Activated naive CD4-positive, alpha-beta T cell treated with anti-CD3 and anti-CD28 coated beads, Interleukin-2, amount 10 ng/mL, durations not matched to agents 7 days and 5 days (primary cell): ENCODE results near the gene WARS2.

Experiments
- CTCF ChIA-PET: fragments of 350-600 bp; sonication (Branson Sonifier 250); formaldehyde crosslinking; loops from one replicate; lab custom pipeline; 2021; ENCODE audit warnings: antibody characterized with exemption; lab: Charles Lee
- DNase-seq: peaks from one replicate; pipeline ENCODE4 v3.0.0-alpha.2; 2020
- H3K27ac Mint-ChIP-seq: one replicate; pipeline ENCODE4 v1.8.0; 2021; ENCODE audit warnings: mild to moderate bottlenecking, moderate library complexity, mixed read lengths
- H3K27me3 Mint-ChIP-seq: one replicate; pipeline ENCODE4 v1.8.0; 2021; ENCODE audit warnings: mild to moderate bottlenecking, mixed read lengths
- H3K36me3 Mint-ChIP-seq: one replicate; pipeline ENCODE4 v1.8.0; 2021; ENCODE audit warnings: mixed read lengths
- H3K4me1 Mint-ChIP-seq: one replicate; pipeline ENCODE4 v1.8.0; 2021; ENCODE audit warnings: mixed read lengths
- H3K4me3 Mint-ChIP-seq: one replicate; pipeline ENCODE4 v1.8.0; 2021; ENCODE audit warnings: mild to moderate bottlenecking, moderate library complexity, mixed read lengths
- H3K9me3 Mint-ChIP-seq: one replicate; pipeline ENCODE4 v1.8.0; 2021; ENCODE audit warnings: mixed read lengths

WARS2 gene

GRCh38 chr1:119001181-119002027 is 139.0 kb downstream of the WARS2 start:
- CTCF ChIA-PET = interaction anchor here (1.7 kb wide), 1 partner anchor 16 kb away, joined by 5 read pairs; no protein-coding TSS in a partner anchor
- H3K4me3 Mint-ChIP-seq = no peak overlapping the region
- H3K36me3 Mint-ChIP-seq = peaks cover 5% of the 10 kb centered on the region
- DNase-seq = no peak
- H3K27ac Mint-ChIP-seq = no peak overlapping the region
- H3K27me3 Mint-ChIP-seq = peaks cover 97% of the 10 kb centered on the region
- peaks cover 2% of the 10 kb centered on the region for H3K9me3 Mint-ChIP-seq
- peaks cover 17% of the 10 kb centered on the region for H3K4me1 Mint-ChIP-seq

- Mint-ChIP-seq H3K36me3 (peaks cover 2% of the 10 kb centered on the region), H3K27ac (no peak overlapping the region), H3K4me1 (peaks cover 15% of the 10 kb centered on the region), H3K4me3 (peak overlapping the region; percentile 18), H3K27me3 (peaks cover 96% of the 10 kb centered on the region), H3K9me3 (no peaks in the 10 kb centered on the region)
- no peak for DNase-seq
- CTCF ChIA-PET = interaction anchor here (1.7 kb wide), 1 partner anchor 16 kb away, joined by 5 read pairs; no protein-coding TSS in a partner anchor
Measured at GRCh38 chr1:119000371-119001180, 139.9 kb downstream of the WARS2 start.

- Mint-ChIP-seq H3K4me3 (no peak overlapping the region), H3K4me1 (peaks cover 15% of the 10 kb centered on the region), H3K27ac (peak overlapping the region; percentile 19), H3K36me3 (peaks cover 1% of the 10 kb centered on the region), H3K9me3 (no peaks in the 10 kb centered on the region), H3K27me3 (peaks cover 99% of the 10 kb centered on the region)
- CTCF ChIA-PET = interaction anchor here (1.7 kb wide), 1 partner anchor 15 kb away, joined by 5 read pairs; no protein-coding TSS in a partner anchor
- DNase-seq = no peak
Measured at GRCh38 chr1:118999348-119000071, 140.9 kb downstream of the WARS2 start.

GRCh38 chr1:118998171-118998570 is 142.3 kb downstream of the WARS2 start:
- CTCF ChIA-PET = no interaction called here
- DNase-seq = no peak
- H3K27me3 Mint-ChIP-seq = peaks cover 99% of the 10 kb centered on the region
- peaks cover 15% of the 10 kb centered on the region for H3K4me1 Mint-ChIP-seq
- no peaks in the 10 kb centered on the region for H3K9me3 Mint-ChIP-seq
- no peak overlapping the region for H3K27ac Mint-ChIP-seq
- H3K36me3 Mint-ChIP-seq = peaks cover 1% of the 10 kb centered on the region
- H3K4me3 Mint-ChIP-seq = no peak overlapping the region

- Mint-ChIP-seq H3K36me3 (peaks cover 3% of the 10 kb centered on the region), H3K27ac (no peak overlapping the region), H3K4me1 (peaks cover 13% of the 10 kb centered on the region), H3K9me3 (no peaks in the 10 kb centered on the region), H3K27me3 (peaks cover 97% of the 10 kb centered on the region), H3K4me3 (no peak overlapping the region)
- CTCF ChIA-PET = no interaction called here
- no peak for DNase-seq
Measured at GRCh38 chr1:118997225-118997624, 143.2 kb downstream of the WARS2 start.

- Mint-ChIP-seq H3K36me3 (peaks cover 6% of the 10 kb centered on the region), H3K4me3 (no peak overlapping the region), H3K9me3 (no peaks in the 10 kb centered on the region), H3K27ac (no peak overlapping the region), H3K27me3 (peaks cover 97% of the 10 kb centered on the region), H3K4me1 (peaks cover 5% of the 10 kb centered on the region)
- CTCF ChIA-PET = interaction anchor here (1.2 kb wide), 1 partner anchor 13 kb away, joined by 3 read pairs; no protein-coding TSS in a partner anchor
- DNase-seq = no peak
Measured at GRCh38 chr1:118995312-118996016, 145.0 kb downstream of the WARS2 start.

- H3K4me3 Mint-ChIP-seq = no peak overlapping the region
- H3K36me3 Mint-ChIP-seq = peaks cover 5% of the 10 kb centered on the region
- no peak for DNase-seq
- peak overlapping the region; percentile 73 for H3K27ac Mint-ChIP-seq
- CTCF ChIA-PET = no interaction called here
- no peaks in the 10 kb centered on the region for H3K4me1 Mint-ChIP-seq
- peaks cover 97% of the 10 kb centered on the region for H3K27me3 Mint-ChIP-seq
- H3K9me3 Mint-ChIP-seq = no peaks in the 10 kb centered on the region
Measured at GRCh38 chr1:118993700-118994026, 146.8 kb downstream of the WARS2 start.

- no peak overlapping the region for H3K27ac Mint-ChIP-seq
- no peak overlapping the region for H3K4me3 Mint-ChIP-seq
- no peaks in the 10 kb centered on the region for H3K9me3 Mint-ChIP-seq
- CTCF ChIA-PET = no interaction called here
- peaks cover 97% of the 10 kb centered on the region for H3K27me3 Mint-ChIP-seq
- H3K4me1 Mint-ChIP-seq = peaks cover 2% of the 10 kb centered on the region
- peaks cover 5% of the 10 kb centered on the region for H3K36me3 Mint-ChIP-seq
- DNase-seq = no peak
Measured at GRCh38 chr1:118992868-118993699, 147.4 kb downstream of the WARS2 start.

- Mint-ChIP-seq H3K36me3 (peaks cover 5% of the 10 kb centered on the region), H3K4me3 (peak overlapping the region; percentile 10), H3K27ac (peak overlapping the region; percentile 68), H3K4me1 (peaks cover 2% of the 10 kb centered on the region), H3K9me3 (no peaks in the 10 kb centered on the region), H3K27me3 (peaks cover 97% of the 10 kb centered on the region)
- CTCF ChIA-PET = no interaction called here
- DNase-seq = no peak
Measured at GRCh38 chr1:118992237-118992825, 148.1 kb downstream of the WARS2 start.

GRCh38 chr1:118991448-118991847 is 149.0 kb downstream of the WARS2 start:
- Mint-ChIP-seq H3K4me1 (peaks cover 8% of the 10 kb centered on the region), H3K9me3 (peaks cover 2% of the 10 kb centered on the region), H3K27me3 (peaks cover 97% of the 10 kb centered on the region), H3K27ac (no peak overlapping the region), H3K36me3 (peaks cover 12% of the 10 kb centered on the region), H3K4me3 (peak overlapping the region; percentile 3)
- CTCF ChIA-PET = interaction anchor here (1.6 kb wide), 1 partner anchor 17 kb away, joined by 7 read pairs; no protein-coding TSS in a partner anchor
- no peak for DNase-seq

GRCh38 chr1:118990513-118991152 is 149.8 kb downstream of the WARS2 start:
- H3K9me3 Mint-ChIP-seq = peaks cover 2% of the 10 kb centered on the region
- peak overlapping the region; percentile 9 for H3K27ac Mint-ChIP-seq
- H3K4me3 Mint-ChIP-seq = no peak overlapping the region
- CTCF ChIA-PET = interaction anchor here (1.1 to 1.6 kb wide), 2 partner anchors 16 to 18 kb away, joined by 4 to 7 read pairs; no protein-coding TSS in a partner anchor
- peaks cover 8% of the 10 kb centered on the region for H3K4me1 Mint-ChIP-seq
- peaks cover 98% of the 10 kb centered on the region for H3K27me3 Mint-ChIP-seq
- no peak for DNase-seq
- peaks cover 14% of the 10 kb centered on the region for H3K36me3 Mint-ChIP-seq

GRCh38 chr1:118989878-118990378 is 150.5 kb downstream of the WARS2 start:
- peak overlapping the region; percentile 33 for H3K27ac Mint-ChIP-seq
- CTCF ChIA-PET = interaction anchor here (0.9 to 1.6 kb wide), 3 partner anchors 13 to 18 kb away, joined by 3 to 7 read pairs (median 4); no protein-coding TSS in a partner anchor
- peaks cover 98% of the 10 kb centered on the region for H3K27me3 Mint-ChIP-seq
- H3K9me3 Mint-ChIP-seq = peaks cover 2% of the 10 kb centered on the region
- peaks cover 20% of the 10 kb centered on the region for H3K36me3 Mint-ChIP-seq
- H3K4me1 Mint-ChIP-seq = peaks cover 9% of the 10 kb centered on the region
- no peak for DNase-seq
- no peak overlapping the region for H3K4me3 Mint-ChIP-seq
